HCT116 (cell line): ENCODE data around the gene SPDL1. TPM values are rescaled to one million over a fixed set of nuclear protein-coding genes. Genes with fewer than 3 reads are reported as not detected.

Experiments
- ATAC-seq: fragments of 200-7000 bp; cut with Tn5 transposase; 2 replicates; pipeline ENCODE4 v1.9.1; 2020; ENCODE audit warnings: mild to moderate bottlenecking, moderate library complexity
- BruUV-seq: library from RNA; stranded (reverse); fragments of 400-500 nt; replicated peaks from 2 replicates; lab custom pipeline; 2021; lab: Mats Ljungman, UMichigan
- CTCF ChIA-PET: fragments of 300-600 bp; sonication (Branson Sonifier 250); formaldehyde crosslinking; loops from one replicate; lab custom pipeline; 2021; ENCODE audit warnings: antibody characterized with exemption; lab: Charles Lee
- POLR2A ChIA-PET: fragments of 300-600, 350-600 bp; sonication (Branson Sonifier 250); formaldehyde crosslinking; loops from one replicate; lab custom pipeline; 2021; ENCODE audit warnings: antibody characterized with exemption; lab: Charles Lee
- RAD21 ChIA-PET, 2 experiments: fragments of 300-600 bp; sonication (Branson Sonifier 250); formaldehyde crosslinking; loops; one replicate each; lab custom pipeline; 2023; ENCODE audit warnings: low total read pairs in 2 of 2; ENCODE audit not compliant: uncharacterized antibody in 2 of 2, unreplicated experiment in 2 of 2, low non-redundant PET in 1 of 2; lab: Charles Lee
- DNase-seq: peaks from one replicate; pipeline ENCODE4 v3.0.0-alpha.2; 2010; ENCODE audit warnings: low read depth, low spot score
- H2AFZ ChIP-seq: fragments of 200-600 bp; shearing (Covaris generic), sonication (generic); 2 replicates; pipeline ENCODE4 v1.6.1; 2017; ENCODE audit warnings: low read depth, mixed run types, mixed read lengths, antibody characterized with exemption, low read length; ENCODE audit not compliant: poor library complexity, severe bottlenecking
- H3K27ac ChIP-seq: 2 replicates; pipeline ENCODE4 v1.5.1; 2012; ENCODE audit warnings: low read depth, low read length
- H3K27me3 ChIP-seq: fragments of 200-600 bp; sonication (generic); 2 replicates; pipeline ENCODE4 v1.6.1; 2016; ENCODE audit warnings: mixed run types, low read length, mixed read lengths; ENCODE audit not compliant: insufficient read depth
- H3K36me3 ChIP-seq, 2 experiments: fragments of 200-500 bp in 1 of 2; fragments of 200-600 bp in 1 of 2; sonication (Bioruptor generic) in 1 of 2; sonication (generic) in 1 of 2; 2 replicates each; pipeline versions ENCODE4 v1.5.1 to v1.6.1; 2014 to 2016; ENCODE audit warnings: low read length in 2 of 2, inconsistent platforms in 1 of 2, mixed read lengths in 1 of 2, mixed run types in 1 of 2; ENCODE audit not compliant: insufficient read depth in 2 of 2, control insufficient read depth in 1 of 2
- H3K4me1 ChIP-seq, 2 experiments: fragments of 200-600 bp in 1 of 2; sonication (generic) in 1 of 2; 2 replicates each; pipeline versions ENCODE4 v1.5.1 to v1.6.1; 2012 to 2017; ENCODE audit warnings: low read length in 2 of 2, inconsistent platforms in 1 of 2, mild to moderate bottlenecking in 1 of 2, mixed read lengths in 1 of 2, mixed run types in 1 of 2, moderate library complexity in 1 of 2; ENCODE audit not compliant: insufficient read depth in 2 of 2, control insufficient read depth in 1 of 2
- H3K4me2 ChIP-seq: fragments of 200-600 bp; sonication (generic); 2 replicates; pipeline ENCODE4 v1.6.1; 2017; ENCODE audit warnings: mixed run types, low read length, mixed read lengths
- H3K4me3 ChIP-seq, 2 experiments: fragments of 200-600 bp in 1 of 2; sonication (generic) in 1 of 2; replicated peaks in 1 of 2; 2 replicates each; pipeline ENCODE4 v1.5.1; 2011 to 2016; ENCODE audit warnings: low read length in 2 of 2, control low read depth in 1 of 2, low read depth in 1 of 2, mild to moderate bottlenecking in 1 of 2, mixed read lengths in 1 of 2, mixed run types in 1 of 2
- H3K79me2 ChIP-seq: fragments of 200-600 bp; sonication (generic); 2 replicates; pipeline ENCODE4 v1.6.1; 2017; ENCODE audit warnings: mild to moderate bottlenecking, mixed run types, low read length, moderate library complexity, mixed read lengths; ENCODE audit not compliant: insufficient read depth
- H3K9ac ChIP-seq: fragments of 200-600 bp; sonication (generic); 2 replicates; pipeline ENCODE4 v1.6.1; 2016; ENCODE audit warnings: low read length, mixed read lengths
- H3K9me2 ChIP-seq: fragments of 200-600 bp; sonication (generic), shearing (Covaris generic); 2 replicates; pipeline ENCODE4 v1.6.1; 2017; ENCODE audit warnings: mixed run types, mild to moderate bottlenecking, moderate library complexity; ENCODE audit not compliant: insufficient read depth
- H3K9me3 ChIP-seq, 2 experiments: fragments of 200-500 bp in 1 of 2; fragments of 200-600 bp in 1 of 2; sonication (Bioruptor generic) in 1 of 2; sonication (generic) in 1 of 2; 2 replicates each; pipeline ENCODE4 v1.6.1; 2014 to 2017; ENCODE audit warnings: low read length in 2 of 2, mixed read lengths in 2 of 2, inconsistent platforms in 1 of 2, low read depth in 1 of 2, mild to moderate bottlenecking in 1 of 2, mixed run types in 1 of 2, moderate library complexity in 1 of 2; ENCODE audit not compliant: control insufficient read depth in 1 of 2, insufficient read depth in 1 of 2
- H4K20me1 ChIP-seq: fragments of 200-600 bp; sonication (generic), shearing (Covaris generic); 2 replicates; pipeline ENCODE4 v1.6.1; 2017; ENCODE audit warnings: mixed run types, mild to moderate bottlenecking, moderate library complexity; ENCODE audit not compliant: insufficient read depth
- CBX3 ChIP-seq: IDR thresholded peaks from 2 replicates; pipeline ENCODE4 v1.6.1; 2012; ENCODE audit warnings: low read depth
- EGR1 ChIP-seq: IDR thresholded peaks from 2 replicates; pipeline ENCODE4 v1.6.1; 2012; ENCODE audit warnings: low read depth
- ELF1 ChIP-seq: IDR thresholded peaks from 2 replicates; pipeline ENCODE4 v1.6.1; 2012; ENCODE audit warnings: low read depth, borderline replicate concordance
- EZH2 ChIP-seq: fragments of 200-600 bp; sonication (generic); IDR thresholded peaks from 2 replicates; pipeline ENCODE4 v1.6.1; 2017; ENCODE audit warnings: antibody characterized with exemption, mixed run types
- EZH2phosphoT487 ChIP-seq: fragments of 200-600 bp; IDR thresholded peaks from 2 replicates; pipeline ENCODE4 v1.6.1; 2018; ENCODE audit warnings: antibody characterized with exemption, borderline replicate concordance
- POLR2AphosphoS5 ChIP-seq: IDR thresholded peaks from 2 replicates; pipeline ENCODE4 v1.6.1; 2011; ENCODE audit warnings: mild to moderate bottlenecking, low read depth, low read length, moderate library complexity
- RAD21 ChIP-seq: IDR thresholded peaks from 2 replicates; pipeline ENCODE4 v1.6.1; 2012; ENCODE audit warnings: low read depth, mild to moderate bottlenecking
- SP1 ChIP-seq: IDR thresholded peaks from 2 replicates; pipeline ENCODE4 v1.6.1; 2012; ENCODE audit warnings: low read depth
- SRF ChIP-seq: IDR thresholded peaks from 2 replicates; pipeline ENCODE4 v1.6.1; 2012; ENCODE audit warnings: low read depth
- TCF7L2 ChIP-seq: IDR thresholded peaks from 2 replicates; pipeline ENCODE4 v1.7.0; 2011; ENCODE audit warnings: borderline replicate concordance, inconsistent platforms; ENCODE audit not compliant: insufficient read depth, insufficient read length; ENCODE audit errors: extremely low read depth
- YY1 ChIP-seq: IDR thresholded peaks from 2 replicates; pipeline ENCODE4 v1.6.1; 2011; ENCODE audit warnings: low read length, low read depth, moderate library complexity, mild to moderate bottlenecking; ENCODE audit not compliant: insufficient replicate concordance; ENCODE audit errors: extremely low read depth
- ZNF274 ChIP-seq: fragments of 200-500 bp; sonication (Bioruptor generic); IDR thresholded peaks from 2 replicates; pipeline ENCODE4 v1.6.1; 2014; ENCODE audit warnings: mild to moderate bottlenecking, low read depth, low read length, inconsistent platforms
- intact Hi-C: fragments of 100-400 bp; cut with micrococcal nuclease; formaldehyde crosslinking; loops from 2 replicates; pipeline ENCODE4 v1.10.0; 2022
- total RNA-seq: library from RNA; stranded (reverse); gene quantifications from one replicate; pipeline ENCODE4 v1.2.1, GENCODE V29; 2021; ENCODE audit not compliant: unreplicated experiment
- TF ChIP-seq, protein P1 (sequence below): IDR thresholded peaks from 2 replicates; pipeline ENCODE4 v1.6.1; 2012
- TF ChIP-seq, protein P2 (sequence below): IDR thresholded peaks from 2 replicates; pipeline ENCODE4 v1.6.1; 2012
- TF ChIP-seq, protein P3 (sequence below): IDR thresholded peaks from 2 replicates; pipeline ENCODE4 v1.6.1; 2012; ENCODE audit warnings: low read depth

Gene SPDL1
- total RNA-seq, 1 experiment from 2014 or later = 28.5 TPM

DNA sequence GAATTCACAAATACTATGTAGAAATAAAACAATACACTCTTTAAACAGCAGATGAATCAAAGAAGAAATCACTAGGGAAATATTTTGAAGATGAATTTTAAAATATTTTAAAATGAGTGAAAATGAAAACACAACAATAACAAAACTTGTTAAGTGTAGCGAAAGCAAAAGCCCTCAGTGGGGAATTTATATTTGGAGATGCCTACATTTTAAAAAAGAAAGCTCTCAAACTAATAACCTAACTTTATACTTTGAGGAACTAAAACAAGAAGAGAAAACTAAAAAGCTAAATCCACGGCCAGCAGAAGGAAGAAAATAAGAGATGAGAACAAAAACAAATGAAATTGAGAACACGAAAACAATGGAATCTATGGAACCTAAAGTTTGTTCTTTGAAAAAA, 22.7 kb downstream of the SPDL1 start:
- Histone ChIP-seq H3K4me2 (no peak overlapping the region), H4K20me1 (no peaks in the 10 kb centered on the region), H3K79me2 (no peaks in the 10 kb centered on the region), H3K27me3 (peaks cover 13% of the 10 kb centered on the region), H3K27ac (no peak overlapping the region), H2AFZ (no peak overlapping the region), H3K4me3 (no peak overlapping the region), H3K9me2 (no peaks in the 10 kb centered on the region), H3K9ac (no peak overlapping the region), H3K36me3 (peaks cover 14 to 16% of the 10 kb centered on the region in 2 experiments), H3K9me3 (no peaks in the 10 kb centered on the region), H3K4me1 (no peaks in the 10 kb centered on the region)
- ChIA-PET POLR2A (no interaction called here), RAD21 (no interaction called here), CTCF (no interaction called here)
- intact Hi-C loops = no loop called here
- TF ChIP-seq, protein P1, sequence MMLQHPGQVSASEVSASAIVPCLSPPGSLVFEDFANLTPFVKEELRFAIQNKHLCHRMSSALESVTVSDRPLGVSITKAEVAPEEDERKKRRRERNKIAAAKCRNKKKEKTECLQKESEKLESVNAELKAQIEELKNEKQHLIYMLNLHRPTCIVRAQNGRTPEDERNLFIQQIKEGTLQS = no peak
- TF ChIP-seq EZH2 = no peak
- no peak for TF ChIP-seq EZH2phosphoT487
- no peak for TF ChIP-seq RAD21
- no peak for TF ChIP-seq TCF7L2
- TF ChIP-seq YY1 = no peak
- no peak for TF ChIP-seq CBX3
- TF ChIP-seq POLR2AphosphoS5 = no peak
- no peak for TF ChIP-seq ELF1
- no peak for TF ChIP-seq SP1
- TF ChIP-seq, protein P2, sequence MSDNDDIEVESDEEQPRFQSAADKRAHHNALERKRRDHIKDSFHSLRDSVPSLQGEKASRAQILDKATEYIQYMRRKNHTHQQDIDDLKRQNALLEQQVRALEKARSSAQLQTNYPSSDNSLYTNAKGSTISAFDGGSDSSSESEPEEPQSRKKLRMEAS = no peak
- TF ChIP-seq ZNF274 = no peak
- TF ChIP-seq SRF = no peak
- TF ChIP-seq, protein P3, sequence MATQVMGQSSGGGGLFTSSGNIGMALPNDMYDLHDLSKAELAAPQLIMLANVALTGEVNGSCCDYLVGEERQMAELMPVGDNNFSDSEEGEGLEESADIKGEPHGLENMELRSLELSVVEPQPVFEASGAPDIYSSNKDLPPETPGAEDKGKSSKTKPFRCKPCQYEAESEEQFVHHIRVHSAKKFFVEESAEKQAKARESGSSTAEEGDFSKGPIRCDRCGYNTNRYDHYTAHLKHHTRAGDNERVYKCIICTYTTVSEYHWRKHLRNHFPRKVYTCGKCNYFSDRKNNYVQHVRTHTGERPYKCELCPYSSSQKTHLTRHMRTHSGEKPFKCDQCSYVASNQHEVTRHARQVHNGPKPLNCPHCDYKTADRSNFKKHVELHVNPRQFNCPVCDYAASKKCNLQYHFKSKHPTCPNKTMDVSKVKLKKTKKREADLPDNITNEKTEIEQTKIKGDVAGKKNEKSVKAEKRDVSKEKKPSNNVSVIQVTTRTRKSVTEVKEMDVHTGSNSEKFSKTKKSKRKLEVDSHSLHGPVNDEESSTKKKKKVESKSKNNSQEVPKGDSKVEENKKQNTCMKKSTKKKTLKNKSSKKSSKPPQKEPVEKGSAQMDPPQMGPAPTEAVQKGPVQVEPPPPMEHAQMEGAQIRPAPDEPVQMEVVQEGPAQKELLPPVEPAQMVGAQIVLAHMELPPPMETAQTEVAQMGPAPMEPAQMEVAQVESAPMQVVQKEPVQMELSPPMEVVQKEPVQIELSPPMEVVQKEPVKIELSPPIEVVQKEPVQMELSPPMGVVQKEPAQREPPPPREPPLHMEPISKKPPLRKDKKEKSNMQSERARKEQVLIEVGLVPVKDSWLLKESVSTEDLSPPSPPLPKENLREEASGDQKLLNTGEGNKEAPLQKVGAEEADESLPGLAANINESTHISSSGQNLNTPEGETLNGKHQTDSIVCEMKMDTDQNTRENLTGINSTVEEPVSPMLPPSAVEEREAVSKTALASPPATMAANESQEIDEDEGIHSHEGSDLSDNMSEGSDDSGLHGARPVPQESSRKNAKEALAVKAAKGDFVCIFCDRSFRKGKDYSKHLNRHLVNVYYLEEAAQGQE = no peak
- TF ChIP-seq EGR1 = no peak
- BruUV-seq = no TSS peak
- DNase-seq = no peak
- no peak for ATAC-seq
